Neutrophil (primary cell): Measurements from ENCODE around the gene PTGS1.

Source experiments
- H3K27ac ChIP-seq: fragments of 200-600 bp; sonication (generic); 2 replicates; pipeline ENCODE4 v1.5.1; 2016; ENCODE audit warnings: mild to moderate bottlenecking, moderate library complexity
- H3K27me3 ChIP-seq: fragments of 200-600 bp; sonication (generic); 2 replicates; pipeline ENCODE4 v1.6.0; 2016; ENCODE audit warnings: mild to moderate bottlenecking
- H3K36me3 ChIP-seq: fragments of 200-600 bp; sonication (generic); 2 replicates; pipeline ENCODE4 v1.5.1; 2017
- H3K4me1 ChIP-seq, 2 experiments: fragments of 200-600 bp in 1 of 2; sonication (generic) in 1 of 2; 1 replicate in 1 of 2; 2 replicates in 1 of 2; pipeline versions ENCODE4 v1.5.1 to v1.6.1; 2013 to 2016; ENCODE audit warnings: low read depth in 1 of 2, low read length in 1 of 2, mild to moderate bottlenecking in 1 of 2, moderate library complexity in 1 of 2; ENCODE audit not compliant: control insufficient read depth in 1 of 2, insufficient read depth in 1 of 2
- H3K4me3 ChIP-seq, 2 experiments: fragments of 200-600 bp in 1 of 2; sonication (generic) in 1 of 2; 1 replicate in 1 of 2; 2 replicates in 1 of 2; pipeline ENCODE4 v1.5.1; 2013 to 2016; ENCODE audit warnings: low read depth in 1 of 2, low read length in 1 of 2, mild to moderate bottlenecking in 1 of 2, moderate library complexity in 1 of 2
- H3K9me3 ChIP-seq: fragments of 200-600 bp; sonication (generic); 2 replicates; pipeline ENCODE4 v1.5.1; 2016
- CTCF ChIP-seq: fragments of 200-600 bp; sonication (generic); IDR thresholded peaks from 2 replicates; pipeline ENCODE4 v1.5.1; 2016; ENCODE audit warnings: antibody characterized with exemption

The PTGS1 gene

GRCh38 chr9:122442568-122442967, 71.7 kb downstream of the PTGS1 start:
- Histone ChIP-seq H3K27ac (no peak overlapping the region), H3K27me3 (no peaks in the 10 kb centered on the region), H3K4me3 (no peak overlapping the region), H3K36me3 (no peaks in the 10 kb centered on the region), H3K9me3 (no peaks in the 10 kb centered on the region), H3K4me1 (no peaks in the 10 kb centered on the region)
- TF ChIP-seq CTCF = no peak

GRCh38 chr9:122444041-122444733, 73.4 kb downstream of the PTGS1 start:
- no peak overlapping the region for H3K4me3 ChIP-seq
- H3K36me3 ChIP-seq = no peaks in the 10 kb centered on the region
- H3K27ac ChIP-seq = no peak overlapping the region
- H3K4me1 ChIP-seq = no peaks in the 10 kb centered on the region
- TF ChIP-seq CTCF = no peak
- H3K27me3 ChIP-seq = no peaks in the 10 kb centered on the region
- no peaks in the 10 kb centered on the region for H3K9me3 ChIP-seq
